ENCODE results near the gene CBLIF. TPM values are rescaled to one million over a fixed set of nuclear protein-coding genes. Genes with fewer than 3 reads are reported as not detected.
"Not testable (repeated sequence)": the region's sequence is repeated elsewhere in the genome, so short reads cannot be mapped to it uniquely, and the experiment has no call there.

The CBLIF gene
- total RNA-seq = not detected
- long read RNA-seq = 0 reads

DNA sequence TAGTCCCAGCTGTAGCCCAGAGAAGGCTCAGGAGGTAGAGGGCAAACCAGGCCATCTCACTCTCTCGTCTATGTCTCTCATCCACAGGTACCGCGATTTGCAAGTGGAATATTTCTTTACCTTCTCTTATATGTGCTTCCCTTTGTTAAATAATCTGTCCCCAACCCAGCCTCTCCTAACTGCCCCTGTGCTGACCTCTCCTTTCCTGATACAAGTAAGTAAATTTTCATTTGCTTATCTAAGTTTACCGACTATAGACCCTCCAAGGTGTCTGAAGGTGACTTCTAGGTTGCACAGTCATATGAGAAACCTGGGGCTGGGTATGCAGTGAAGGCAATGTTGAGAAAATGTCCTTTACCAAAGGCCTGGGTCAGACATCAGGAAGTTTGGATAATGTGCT is at the start of gene CBLIF:
Gene CBLIF, minus strand, starts transcription at position 101 of the 400 bp plus-strand sequence. Its CDS starts 46 bp downstream, at position 55.
- Histone ChIP-seq H3K4me1 (no peaks in the 10 kb centered on the region), H3K9me3 (no peaks in the 10 kb centered on the region), H3K27me3 (no peaks in the 10 kb centered on the region), H3K27ac (no peak within 1 kb of the TSS), H3K36me3 (no peaks in the 10 kb centered on the region), H3K4me3 (no peak within 1 kb of the TSS)
- DNase-seq (no peak), ATAC-seq (no peak)
- intact Hi-C loops (cut with DNase I) = no loop called here
- TF ChIP-seq POLR2A (IDR thresholded peaks at IDR 0.05) = no peak
- TF ChIP-seq, protein P1, sequence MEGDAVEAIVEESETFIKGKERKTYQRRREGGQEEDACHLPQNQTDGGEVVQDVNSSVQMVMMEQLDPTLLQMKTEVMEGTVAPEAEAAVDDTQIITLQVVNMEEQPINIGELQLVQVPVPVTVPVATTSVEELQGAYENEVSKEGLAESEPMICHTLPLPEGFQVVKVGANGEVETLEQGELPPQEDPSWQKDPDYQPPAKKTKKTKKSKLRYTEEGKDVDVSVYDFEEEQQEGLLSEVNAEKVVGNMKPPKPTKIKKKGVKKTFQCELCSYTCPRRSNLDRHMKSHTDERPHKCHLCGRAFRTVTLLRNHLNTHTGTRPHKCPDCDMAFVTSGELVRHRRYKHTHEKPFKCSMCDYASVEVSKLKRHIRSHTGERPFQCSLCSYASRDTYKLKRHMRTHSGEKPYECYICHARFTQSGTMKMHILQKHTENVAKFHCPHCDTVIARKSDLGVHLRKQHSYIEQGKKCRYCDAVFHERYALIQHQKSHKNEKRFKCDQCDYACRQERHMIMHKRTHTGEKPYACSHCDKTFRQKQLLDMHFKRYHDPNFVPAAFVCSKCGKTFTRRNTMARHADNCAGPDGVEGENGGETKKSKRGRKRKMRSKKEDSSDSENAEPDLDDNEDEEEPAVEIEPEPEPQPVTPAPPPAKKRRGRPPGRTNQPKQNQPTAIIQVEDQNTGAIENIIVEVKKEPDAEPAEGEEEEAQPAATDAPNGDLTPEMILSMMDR (IDR thresholded peaks at IDR 0.05) = no peak
- 76% methylated on average over 4 of the region's 4 CpGs for WGBS (ENCODE audit: insufficient coverage, low coverage, low lambda C conversion rate, missing lambda C conversion rate)

DNA sequence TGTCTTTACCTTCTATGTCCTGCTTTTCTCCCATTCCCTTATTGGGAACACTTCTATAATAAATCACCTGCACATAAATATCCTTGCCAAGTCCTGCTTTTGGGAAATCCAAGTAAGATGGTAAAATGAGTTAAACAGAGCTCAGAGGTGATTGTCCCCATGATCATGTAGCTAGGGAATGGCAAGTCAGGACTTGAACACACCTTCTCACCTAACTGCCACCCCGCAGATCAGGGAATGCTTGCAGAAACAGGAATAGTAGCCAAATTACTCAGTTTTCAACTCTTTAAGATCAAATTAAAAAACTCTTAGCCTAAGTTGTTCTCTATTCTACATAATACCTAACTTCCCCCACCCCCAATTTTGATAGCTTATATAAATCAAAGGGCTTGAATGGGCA is 49.3 kb upstream of the CBLIF start:
- Histone ChIP-seq H3K36me3 (no peaks in the 10 kb centered on the region), H3K27ac (no peak overlapping the region), H3K4me3 (no peak overlapping the region), H3K4me1 (no peaks in the 10 kb centered on the region), H3K9me3 (no peaks in the 10 kb centered on the region), H3K27me3 (no peaks in the 10 kb centered on the region)
- 64% methylated on average over 1 of the region's 1 CpG for WGBS (ENCODE audit: insufficient coverage, low coverage, low lambda C conversion rate, missing lambda C conversion rate)
- DNase-seq (no peak), ATAC-seq (no peak)
- intact Hi-C loops (cut with DNase I) = no loop called here
- TF ChIP-seq, protein P1 (IDR thresholded peaks at IDR 0.05) = no peak
- TF ChIP-seq POLR2A (IDR thresholded peaks at IDR 0.05) = no peak

DNA sequence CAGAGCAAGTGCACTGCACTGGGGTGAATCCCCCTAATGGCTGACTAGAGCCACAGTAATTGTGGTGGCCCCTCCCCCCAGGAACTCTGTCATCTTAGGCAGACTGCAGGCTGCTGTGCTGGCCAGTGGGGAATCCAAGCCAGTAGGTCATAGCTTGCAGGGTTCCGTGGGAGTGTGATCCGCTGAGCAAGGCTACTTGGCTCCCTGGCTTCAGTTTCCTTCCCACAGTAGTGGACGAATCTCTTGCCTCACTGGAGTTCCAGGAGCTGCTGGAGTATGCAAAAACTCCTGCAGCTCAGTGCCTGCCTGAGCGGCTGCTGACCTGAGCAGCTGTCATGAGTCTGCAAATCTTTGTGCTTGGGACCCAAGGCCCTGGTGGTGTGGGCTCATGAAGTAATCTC is 46.5 kb upstream of the CBLIF start:
- no CpG with 5 or more reads among the region's 4 CpGs for WGBS (ENCODE audit: insufficient coverage, low coverage, low lambda C conversion rate, missing lambda C conversion rate)
- intact Hi-C loops (cut with DNase I) = no loop called here

DNA sequence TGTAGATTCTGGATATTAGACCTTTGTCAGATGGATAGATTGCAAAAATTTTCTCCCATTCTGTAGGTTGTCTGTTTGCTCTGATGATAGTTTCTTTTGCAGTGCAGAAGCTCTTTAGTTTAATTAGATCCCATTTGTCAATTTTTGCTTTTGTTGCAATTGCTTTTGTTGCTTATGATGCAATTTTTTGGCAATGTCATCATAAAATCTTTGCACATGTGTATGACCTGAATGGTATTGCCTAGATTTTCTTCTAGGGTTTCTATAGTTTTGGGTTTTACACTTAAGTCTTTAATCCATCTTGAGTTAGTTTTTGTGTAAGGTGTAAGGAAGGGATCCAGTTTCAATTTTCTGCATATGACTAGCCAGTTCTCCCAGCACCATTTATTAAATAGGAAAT is 41.9 kb upstream of the CBLIF start:
- H3K9me3 ChIP-seq; H3K4me3 ChIP-seq; intact Hi-C loops (cut with DNase I); H3K27me3 ChIP-seq; DNase-seq; H3K27ac ChIP-seq; H3K4me1 ChIP-seq; ATAC-seq; H3K36me3 ChIP-seq: not testable (repeated sequence)

More for the DNA sequence above, 46.5 kb upstream of the CBLIF start:
- no peak for TF ChIP-seq POLR2A (IDR thresholded peaks at IDR 0.05)
- TF ChIP-seq, protein P1 (IDR thresholded peaks at IDR 0.05) = no peak
- H3K4me1 ChIP-seq = no peaks in the 10 kb centered on the region
- no peak overlapping the region for H3K4me3 ChIP-seq
- H3K9me3 ChIP-seq = no peaks in the 10 kb centered on the region
- no peaks in the 10 kb centered on the region for H3K27me3 ChIP-seq
- no peaks in the 10 kb centered on the region for H3K36me3 ChIP-seq
- no peak overlapping the region for H3K27ac ChIP-seq
- no peak for DNase-seq
- no peak for ATAC-seq

DNA sequence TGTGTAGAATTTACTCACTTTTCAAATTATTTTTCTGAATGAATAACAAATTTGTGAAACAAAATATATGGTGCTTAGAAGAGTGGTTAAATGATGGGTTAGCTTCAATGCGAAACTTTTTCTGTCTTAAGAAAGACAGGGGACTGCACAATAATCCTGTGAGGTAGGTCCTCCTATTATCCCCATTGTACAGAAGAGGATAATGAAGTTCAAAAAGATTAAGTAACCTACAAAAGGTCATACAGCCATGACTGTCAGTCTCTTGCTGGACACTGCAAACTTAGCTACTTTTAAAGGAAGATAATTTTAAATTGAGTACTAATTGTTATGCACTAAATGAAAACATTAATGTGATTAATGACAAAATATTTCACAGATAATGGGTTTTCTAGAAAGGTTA is 38.3 kb upstream of the CBLIF start:
- 67% methylated on average over 1 of the region's 1 CpG for WGBS (ENCODE audit: insufficient coverage, low coverage, low lambda C conversion rate, missing lambda C conversion rate)
- Histone ChIP-seq H3K27me3 (no peaks in the 10 kb centered on the region), H3K36me3 (no peaks in the 10 kb centered on the region), H3K4me3 (no peak overlapping the region), H3K4me1 (no peaks in the 10 kb centered on the region), H3K9me3 (no peaks in the 10 kb centered on the region), H3K27ac (no peak overlapping the region)
- DNase-seq = no peak
- ATAC-seq = no peak
- no peak for TF ChIP-seq POLR2A (IDR thresholded peaks at IDR 0.05)
- TF ChIP-seq, protein P1 (IDR thresholded peaks at IDR 0.05) = no peak
- intact Hi-C loops (cut with DNase I) = no loop called here
